ENCODE measurements around the gene TMEM213.

DNA sequence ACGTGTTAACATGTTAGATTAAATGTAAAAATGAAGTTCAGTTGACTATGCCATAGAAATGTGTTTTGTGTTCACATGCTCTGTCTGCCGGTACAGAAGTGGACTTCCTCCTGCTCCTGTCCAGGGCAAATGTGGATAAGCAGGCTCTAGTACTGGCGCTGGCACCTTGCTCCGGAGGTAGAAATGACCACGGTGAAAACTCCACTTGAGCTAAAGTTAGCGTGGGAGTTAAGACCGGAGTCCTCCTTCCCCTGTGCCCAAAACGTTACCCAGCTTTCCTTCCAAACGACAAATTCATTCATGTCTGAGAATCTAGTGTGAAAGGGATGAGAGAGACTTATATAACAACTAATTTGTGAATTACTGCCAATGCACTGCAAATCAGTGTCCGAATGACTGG is 35.2 kb downstream of the TMEM213 start:
- TF ChIP-seq CTCF (optimal IDR thresholded peaks at IDR 0.05 in 1 of 3, IDR thresholded peaks at IDR 0.05 in 1 of 3, conservative IDR thresholded peaks at IDR 0.05 in 1 of 3; ENCODE audit: extremely low read depth in 1 of 3, insufficient read depth in 2 of 3, low read length in 3 of 3): no peak
- TF ChIP-seq EZH2 (IDR thresholded peaks at IDR 0.05; ENCODE audit: low read length): no peak

Data from keratinocyte (primary cell).